ENCODE data around the gene FAM81B.

The FAM81B gene

GRCh38 chr5:95471487-95471886 lies 80.3 kb downstream of the FAM81B start:
- Histone ChIP-seq H3K36me3 (peaks cover 41 to 48% (median 45%) of the 10 kb centered on the region in 3 donors), H3K27ac (no peak overlapping the region), H3K4me1 (no peaks in the 10 kb centered on the region), H3K9me3 (no peaks in the 10 kb centered on the region), H3K27me3 (no peaks in the 10 kb centered on the region), H3K4me3 (no peak overlapping the region)
- TF ChIP-seq, protein P1, sequence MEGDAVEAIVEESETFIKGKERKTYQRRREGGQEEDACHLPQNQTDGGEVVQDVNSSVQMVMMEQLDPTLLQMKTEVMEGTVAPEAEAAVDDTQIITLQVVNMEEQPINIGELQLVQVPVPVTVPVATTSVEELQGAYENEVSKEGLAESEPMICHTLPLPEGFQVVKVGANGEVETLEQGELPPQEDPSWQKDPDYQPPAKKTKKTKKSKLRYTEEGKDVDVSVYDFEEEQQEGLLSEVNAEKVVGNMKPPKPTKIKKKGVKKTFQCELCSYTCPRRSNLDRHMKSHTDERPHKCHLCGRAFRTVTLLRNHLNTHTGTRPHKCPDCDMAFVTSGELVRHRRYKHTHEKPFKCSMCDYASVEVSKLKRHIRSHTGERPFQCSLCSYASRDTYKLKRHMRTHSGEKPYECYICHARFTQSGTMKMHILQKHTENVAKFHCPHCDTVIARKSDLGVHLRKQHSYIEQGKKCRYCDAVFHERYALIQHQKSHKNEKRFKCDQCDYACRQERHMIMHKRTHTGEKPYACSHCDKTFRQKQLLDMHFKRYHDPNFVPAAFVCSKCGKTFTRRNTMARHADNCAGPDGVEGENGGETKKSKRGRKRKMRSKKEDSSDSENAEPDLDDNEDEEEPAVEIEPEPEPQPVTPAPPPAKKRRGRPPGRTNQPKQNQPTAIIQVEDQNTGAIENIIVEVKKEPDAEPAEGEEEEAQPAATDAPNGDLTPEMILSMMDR (IDR thresholded peaks at IDR 0.05) = no peak
- intact Hi-C loops (cut with DNase I; ENCODE audit: low total_unique reads) = no loop called here
- no peak for DNase-seq

GRCh38 chr5:95471942-95472341 lies 80.8 kb downstream of the FAM81B start:
- no peak for DNase-seq
- Histone ChIP-seq H3K36me3 (peaks cover 39 to 45% (median 45%) of the 10 kb centered on the region in 3 donors), H3K27ac (no peak overlapping the region), H3K4me1 (no peaks in the 10 kb centered on the region), H3K4me3 (no peak overlapping the region), H3K9me3 (no peaks in the 10 kb centered on the region), H3K27me3 (no peaks in the 10 kb centered on the region)
- intact Hi-C loops (cut with DNase I; ENCODE audit: low total_unique reads) = no loop called here
- TF ChIP-seq, protein P1 (IDR thresholded peaks at IDR 0.05) = no peak

- Histone ChIP-seq H3K9me3 (peaks cover 0 to 20% (median 10%) of the 10 kb centered on the region in 3 donors), H3K4me3 (no peak overlapping the region), H3K27me3 (no peaks in the 10 kb centered on the region), H3K4me1 (no peaks in the 10 kb centered on the region), H3K36me3 (peaks cover 74 to 90% (median 90%) of the 10 kb centered on the region in 3 donors), H3K27ac (no peak overlapping the region)
- intact Hi-C loops (cut with DNase I; ENCODE audit: low total_unique reads) = no loop called here
- TF ChIP-seq, protein P1 (IDR thresholded peaks at IDR 0.05) = no peak
- DNase-seq = no peak
Measured at GRCh38 chr5:95484421-95484820, 93.3 kb downstream of the FAM81B start.

GRCh38 chr5:95486191-95486590 lies 95.0 kb downstream of the FAM81B start:
- Histone ChIP-seq H3K9me3 (peaks cover 0 to 20% (median 10%) of the 10 kb centered on the region in 3 donors), H3K27me3 (no peaks in the 10 kb centered on the region), H3K4me3 (no peak overlapping the region), H3K4me1 (no peaks in the 10 kb centered on the region), H3K36me3 (peaks cover 76 to 96% (median 95%) of the 10 kb centered on the region in 3 donors), H3K27ac (no peak overlapping the region)
- no peak for DNase-seq
- TF ChIP-seq, protein P1 (IDR thresholded peaks at IDR 0.05) = no peak
- intact Hi-C loops (cut with DNase I; ENCODE audit: low total_unique reads) = no loop called here

DNA sequence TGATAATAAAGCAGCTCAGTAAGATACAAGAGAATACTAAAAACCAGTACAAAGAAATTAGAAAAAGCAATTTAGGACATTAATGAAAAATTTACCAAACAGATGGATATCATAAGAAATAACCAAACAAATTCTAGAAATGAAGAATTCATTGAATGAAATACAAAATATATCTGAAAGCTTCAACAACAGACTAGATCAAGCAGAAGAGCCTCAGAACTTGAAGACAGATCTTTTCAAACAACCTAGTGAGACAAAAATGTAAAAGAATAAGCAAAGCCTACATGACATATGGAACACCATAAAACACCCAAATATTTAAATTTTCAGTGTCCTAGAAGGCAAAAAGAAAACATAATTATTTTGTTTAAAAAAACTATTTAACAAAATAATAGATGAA lies 96.7 kb downstream of the FAM81B start:
- Histone ChIP-seq H3K9me3 (peaks cover 0 to 20% (median 10%) of the 10 kb centered on the region in 3 donors), H3K4me3 (no peak overlapping the region), H3K36me3 (peaks cover 79 to 92% (median 89%) of the 10 kb centered on the region in 3 donors), H3K4me1 (no peaks in the 10 kb centered on the region), H3K27me3 (no peaks in the 10 kb centered on the region), H3K27ac (no peak overlapping the region)
- intact Hi-C loops (cut with DNase I; ENCODE audit: low total_unique reads) = no loop called here
- DNase-seq = no peak
- TF ChIP-seq, protein P1 (IDR thresholded peaks at IDR 0.05) = no peak
